HCT116 (cell line): Measurements from ENCODE around the gene ARFGAP1. TPM values are rescaled to one million over a fixed set of nuclear protein-coding genes. Genes with fewer than 3 reads are reported as not detected.

ENCODE experiments used
- ATAC-seq: fragments of 200-7000 bp; cut with Tn5 transposase; 2 replicates; pipeline ENCODE4 v1.9.1; 2020; ENCODE audit warnings: mild to moderate bottlenecking, moderate library complexity
- BruUV-seq: library from RNA; stranded (reverse); fragments of 400-500 nt; replicated peaks from 2 replicates; lab custom pipeline; 2021; lab: Mats Ljungman, UMichigan
- CTCF ChIA-PET: fragments of 300-600 bp; sonication (Branson Sonifier 250); formaldehyde crosslinking; loops from one replicate; lab custom pipeline; 2021; ENCODE audit warnings: antibody characterized with exemption; lab: Charles Lee
- POLR2A ChIA-PET: fragments of 300-600, 350-600 bp; sonication (Branson Sonifier 250); formaldehyde crosslinking; loops from one replicate; lab custom pipeline; 2021; ENCODE audit warnings: antibody characterized with exemption; lab: Charles Lee
- RAD21 ChIA-PET, 2 experiments: fragments of 300-600 bp; sonication (Branson Sonifier 250); formaldehyde crosslinking; loops; one replicate each; lab custom pipeline; 2023; ENCODE audit warnings: low total read pairs in 2 of 2; ENCODE audit not compliant: uncharacterized antibody in 2 of 2, unreplicated experiment in 2 of 2, low non-redundant PET in 1 of 2; lab: Charles Lee
- DNase-seq: peaks from one replicate; pipeline ENCODE4 v3.0.0-alpha.2; 2010; ENCODE audit warnings: low read depth, low spot score
- H2AFZ ChIP-seq: fragments of 200-600 bp; shearing (Covaris generic), sonication (generic); 2 replicates; pipeline ENCODE4 v1.6.1; 2017; ENCODE audit warnings: low read depth, mixed run types, mixed read lengths, antibody characterized with exemption, low read length; ENCODE audit not compliant: poor library complexity, severe bottlenecking
- H3K27ac ChIP-seq: 2 replicates; pipeline ENCODE4 v1.5.1; 2012; ENCODE audit warnings: low read depth, low read length
- H3K27me3 ChIP-seq: fragments of 200-600 bp; sonication (generic); 2 replicates; pipeline ENCODE4 v1.6.1; 2016; ENCODE audit warnings: mixed run types, low read length, mixed read lengths; ENCODE audit not compliant: insufficient read depth
- H3K36me3 ChIP-seq, 2 experiments: fragments of 200-500 bp in 1 of 2; fragments of 200-600 bp in 1 of 2; sonication (Bioruptor generic) in 1 of 2; sonication (generic) in 1 of 2; 2 replicates each; pipeline versions ENCODE4 v1.5.1 to v1.6.1; 2014 to 2016; ENCODE audit warnings: low read length in 2 of 2, inconsistent platforms in 1 of 2, mixed read lengths in 1 of 2, mixed run types in 1 of 2; ENCODE audit not compliant: insufficient read depth in 2 of 2, control insufficient read depth in 1 of 2
- H3K4me1 ChIP-seq, 2 experiments: fragments of 200-600 bp in 1 of 2; sonication (generic) in 1 of 2; 2 replicates each; pipeline versions ENCODE4 v1.5.1 to v1.6.1; 2012 to 2017; ENCODE audit warnings: low read length in 2 of 2, inconsistent platforms in 1 of 2, mild to moderate bottlenecking in 1 of 2, mixed read lengths in 1 of 2, mixed run types in 1 of 2, moderate library complexity in 1 of 2; ENCODE audit not compliant: insufficient read depth in 2 of 2, control insufficient read depth in 1 of 2
- H3K4me2 ChIP-seq: fragments of 200-600 bp; sonication (generic); 2 replicates; pipeline ENCODE4 v1.6.1; 2017; ENCODE audit warnings: mixed run types, low read length, mixed read lengths
- H3K4me3 ChIP-seq, 2 experiments: fragments of 200-600 bp in 1 of 2; sonication (generic) in 1 of 2; replicated peaks in 1 of 2; 2 replicates each; pipeline ENCODE4 v1.5.1; 2011 to 2016; ENCODE audit warnings: low read length in 2 of 2, control low read depth in 1 of 2, low read depth in 1 of 2, mild to moderate bottlenecking in 1 of 2, mixed read lengths in 1 of 2, mixed run types in 1 of 2
- H3K79me2 ChIP-seq: fragments of 200-600 bp; sonication (generic); 2 replicates; pipeline ENCODE4 v1.6.1; 2017; ENCODE audit warnings: mild to moderate bottlenecking, mixed run types, low read length, moderate library complexity, mixed read lengths; ENCODE audit not compliant: insufficient read depth
- H3K9ac ChIP-seq: fragments of 200-600 bp; sonication (generic); 2 replicates; pipeline ENCODE4 v1.6.1; 2016; ENCODE audit warnings: low read length, mixed read lengths
- H3K9me2 ChIP-seq: fragments of 200-600 bp; sonication (generic), shearing (Covaris generic); 2 replicates; pipeline ENCODE4 v1.6.1; 2017; ENCODE audit warnings: mixed run types, mild to moderate bottlenecking, moderate library complexity; ENCODE audit not compliant: insufficient read depth
- H3K9me3 ChIP-seq, 2 experiments: fragments of 200-500 bp in 1 of 2; fragments of 200-600 bp in 1 of 2; sonication (Bioruptor generic) in 1 of 2; sonication (generic) in 1 of 2; 2 replicates each; pipeline ENCODE4 v1.6.1; 2014 to 2017; ENCODE audit warnings: low read length in 2 of 2, mixed read lengths in 2 of 2, inconsistent platforms in 1 of 2, low read depth in 1 of 2, mild to moderate bottlenecking in 1 of 2, mixed run types in 1 of 2, moderate library complexity in 1 of 2; ENCODE audit not compliant: control insufficient read depth in 1 of 2, insufficient read depth in 1 of 2
- H4K20me1 ChIP-seq: fragments of 200-600 bp; sonication (generic), shearing (Covaris generic); 2 replicates; pipeline ENCODE4 v1.6.1; 2017; ENCODE audit warnings: mixed run types, mild to moderate bottlenecking, moderate library complexity; ENCODE audit not compliant: insufficient read depth
- CBX3 ChIP-seq: IDR thresholded peaks from 2 replicates; pipeline ENCODE4 v1.6.1; 2012; ENCODE audit warnings: low read depth
- EZH2 ChIP-seq: fragments of 200-600 bp; sonication (generic); IDR thresholded peaks from 2 replicates; pipeline ENCODE4 v1.6.1; 2017; ENCODE audit warnings: antibody characterized with exemption, mixed run types
- SRF ChIP-seq: IDR thresholded peaks from 2 replicates; pipeline ENCODE4 v1.6.1; 2012; ENCODE audit warnings: low read depth
- intact Hi-C: fragments of 100-400 bp; cut with micrococcal nuclease; formaldehyde crosslinking; loops from 2 replicates; pipeline ENCODE4 v1.10.0; 2022
- total RNA-seq: library from RNA; stranded (reverse); gene quantifications from one replicate; pipeline ENCODE4 v1.2.1, GENCODE V29; 2021; ENCODE audit not compliant: unreplicated experiment
- TF ChIP-seq, protein P1 (sequence below): IDR thresholded peaks from 2 replicates; pipeline ENCODE4 v1.6.1; 2011; ENCODE audit warnings: mild to moderate bottlenecking, low read length, moderate library complexity; ENCODE audit not compliant: insufficient replicate concordance; ENCODE audit errors: extremely low read depth

The ARFGAP1 gene
- total RNA-seq, 1 experiment from 2014 or later = 94.4 TPM

DNA sequence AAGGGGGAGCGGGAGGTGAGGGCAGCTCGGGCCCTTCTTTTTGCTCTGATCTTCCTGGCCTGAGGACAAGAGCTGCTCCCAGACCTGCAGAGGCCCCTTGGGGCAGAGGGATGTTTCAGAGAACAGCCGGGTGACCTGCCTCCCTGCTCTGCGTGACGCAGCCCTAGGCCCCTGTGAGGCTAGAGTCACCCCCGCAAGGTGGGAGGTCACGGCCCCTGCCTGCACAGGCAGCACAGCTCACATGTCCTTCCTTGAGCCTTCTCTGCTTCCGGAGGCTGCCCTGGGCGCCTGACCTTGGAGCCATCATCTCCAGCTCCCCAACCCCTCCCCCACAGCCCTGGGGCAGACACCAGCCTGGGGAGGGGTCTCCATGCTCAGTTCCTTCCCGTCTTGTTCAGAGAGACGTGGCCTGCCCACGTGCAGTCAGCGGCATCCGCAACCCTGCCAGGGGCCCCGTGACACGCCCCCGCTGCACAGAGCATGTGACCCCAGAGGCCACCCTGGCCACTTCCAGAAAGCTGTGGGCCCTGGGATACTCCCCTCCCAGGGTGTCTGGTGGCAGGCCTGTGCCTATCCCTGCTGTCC, 37.1 kb upstream of the ARFGAP1 start, which contains the start of gene BIRC7:
Gene BIRC7, plus strand, starts transcription at position 507 of the 585 bp plus-strand sequence. CDS start 192 bp downstream, outside the sequence.
- H3K4me2 ChIP-seq = peak within 1 kb of the TSS; percentile 69
- DNase-seq (no peak), ATAC-seq (no peak)
- no peaks in the 10 kb centered on the region for H3K79me2 ChIP-seq
- H3K9me3 ChIP-seq = no peaks in the 10 kb centered on the region
- ChIA-PET RAD21 (no interaction called here), POLR2A (interaction anchor here (1.4 kb wide), 2 partner anchors 12 to 15 kb away, joined by 3 to 9 read pairs; no protein-coding TSS in a partner anchor), CTCF (interaction anchor here (1.5 to 6.2 kb wide), 2 partner anchors 11 kb away, joined by 3 to 107 read pairs; no protein-coding TSS in a partner anchor)
- peak within 1 kb of the TSS; percentile 39; the same call in 1 of the 2 replicates for H3K27ac ChIP-seq
- no peaks in the 10 kb centered on the region for H3K27me3 ChIP-seq
- peak within 1 kb of the TSS; percentile 32 for H3K9ac ChIP-seq
- no peak within 1 kb of the TSS for H2AFZ ChIP-seq
- no TSS peak for BruUV-seq
- no peaks in the 10 kb centered on the region for H3K9me2 ChIP-seq
- peak within 1 kb of the TSS; percentile 13 to 29; a peak in 3 of 4 replicates for H3K4me3 ChIP-seq
- peaks cover 38 to 58% of the 10 kb centered on the region in 2 experiments for H3K4me1 ChIP-seq
- no peaks in the 10 kb centered on the region for H3K36me3 ChIP-seq
- TF ChIP-seq CBX3 = no peak
- no peak for TF ChIP-seq EZH2
- no peak for TF ChIP-seq SRF
- intact Hi-C loops = no loop called here
- H4K20me1 ChIP-seq = no peaks in the 10 kb centered on the region

DNA sequence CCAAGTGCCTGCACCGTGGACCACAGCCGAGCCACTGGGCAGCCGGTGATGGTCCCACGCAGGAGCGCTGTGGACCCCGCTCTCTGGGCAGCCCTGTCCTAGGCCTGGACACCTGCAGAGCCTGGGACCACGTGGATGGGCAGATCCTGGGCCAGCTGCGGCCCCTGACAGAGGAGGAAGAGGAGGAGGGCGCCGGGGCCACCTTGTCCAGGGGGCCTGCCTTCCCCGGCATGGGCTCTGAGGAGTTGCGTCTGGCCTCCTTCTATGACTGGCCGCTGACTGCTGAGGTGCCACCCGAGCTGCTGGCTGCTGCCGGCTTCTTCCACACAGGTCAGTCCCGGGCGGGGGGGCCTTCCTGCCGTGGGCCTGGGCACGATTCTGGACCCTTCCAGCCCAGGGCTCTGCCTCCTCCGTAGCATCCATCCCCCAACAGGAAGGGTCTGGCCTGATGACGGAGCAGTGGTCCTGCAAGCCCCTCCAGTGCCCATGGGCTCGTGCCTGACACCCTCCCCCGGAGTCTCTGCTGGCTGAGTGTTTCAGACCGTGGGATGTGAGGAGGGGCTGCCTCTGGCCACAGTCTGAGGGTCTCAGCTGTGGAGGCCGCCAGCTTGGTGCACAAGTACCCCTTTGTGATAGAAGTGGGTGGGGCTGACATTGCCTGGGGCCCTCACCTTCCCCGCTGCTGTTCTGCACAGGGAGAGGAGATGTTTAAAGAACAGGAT, 36.3 kb upstream of the ARFGAP1 start:
- Histone ChIP-seq H2AFZ (no peak overlapping the region), H3K4me1 (peaks cover 34 to 50% of the 10 kb centered on the region in 2 experiments), H3K36me3 (no peaks in the 10 kb centered on the region), H4K20me1 (no peaks in the 10 kb centered on the region), H3K9ac (no peak overlapping the region), H3K79me2 (no peaks in the 10 kb centered on the region), H3K9me3 (no peaks in the 10 kb centered on the region), H3K4me2 (no peak overlapping the region), H3K9me2 (no peaks in the 10 kb centered on the region), H3K27ac (no peak overlapping the region; the same call in 1 of the 2 replicates), H3K4me3 (no peak overlapping the region), H3K27me3 (no peaks in the 10 kb centered on the region)
- BruUV-seq = no TSS peak
- intact Hi-C loops = no loop called here
- ATAC-seq (no peak), DNase-seq (no peak)
- TF ChIP-seq, protein P1, sequence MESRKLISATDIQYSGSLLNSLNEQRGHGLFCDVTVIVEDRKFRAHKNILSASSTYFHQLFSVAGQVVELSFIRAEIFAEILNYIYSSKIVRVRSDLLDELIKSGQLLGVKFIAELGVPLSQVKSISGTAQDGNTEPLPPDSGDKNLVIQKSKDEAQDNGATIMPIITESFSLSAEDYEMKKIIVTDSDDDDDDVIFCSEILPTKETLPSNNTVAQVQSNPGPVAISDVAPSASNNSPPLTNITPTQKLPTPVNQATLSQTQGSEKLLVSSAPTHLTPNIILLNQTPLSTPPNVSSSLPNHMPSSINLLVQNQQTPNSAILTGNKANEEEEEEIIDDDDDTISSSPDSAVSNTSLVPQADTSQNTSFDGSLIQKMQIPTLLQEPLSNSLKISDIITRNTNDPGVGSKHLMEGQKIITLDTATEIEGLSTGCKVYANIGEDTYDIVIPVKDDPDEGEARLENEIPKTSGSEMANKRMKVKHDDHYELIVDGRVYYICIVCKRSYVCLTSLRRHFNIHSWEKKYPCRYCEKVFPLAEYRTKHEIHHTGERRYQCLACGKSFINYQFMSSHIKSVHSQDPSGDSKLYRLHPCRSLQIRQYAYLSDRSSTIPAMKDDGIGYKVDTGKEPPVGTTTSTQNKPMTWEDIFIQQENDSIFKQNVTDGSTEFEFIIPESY = no peak
- RAD21 ChIA-PET = no interaction called here
- CTCF ChIA-PET = interaction anchor here (1.5 to 6.2 kb wide), 2 partner anchors 11 to 12 kb away, joined by 3 to 107 read pairs; no protein-coding TSS in a partner anchor
- POLR2A ChIA-PET = no interaction called here
